Activated CD4-positive, alpha-beta T cell treated with anti-CD3 and anti-CD28 coated beads, Interleukin-2, amount 50 U/mL, for 48 hours (primary cell): Measurements from ENCODE around the gene LRRC7.

Source experiments
- DNase-seq, 2 experiments: peaks; one replicate each; pipeline ENCODE4 v3.0.0-alpha.2; 2020

Gene LRRC7

GRCh38 chr1:69567652-69568420, at the start of gene LRRC7:
LRRC7 (plus strand) TSS chr1:69567922; CDS start chr1:69568640, 718 bp downstream.
- peak; percentile 4 to 15 for DNase-seq

- DNase-seq = no peak
These were observed 48.7 kb upstream of the LRRC7 start for GRCh38 chr1:69519006-69519405.

- DNase-seq = no peak
These were observed 47.4 kb upstream of the LRRC7 start for GRCh38 chr1:69520326-69520725.

GRCh38 chr1:69523032-69523431, 44.7 kb upstream of the LRRC7 start:
- no peak for DNase-seq

GRCh38 chr1:69523461-69523860, 44.3 kb upstream of the LRRC7 start:
- no peak for DNase-seq

- DNase-seq = no peak
These were observed 43.7 kb upstream of the LRRC7 start for GRCh38 chr1:69524015-69524414.

- DNase-seq = no peak
These were observed 40.4 kb upstream of the LRRC7 start for GRCh38 chr1:69527273-69527672.

- no peak for DNase-seq
These were observed 39.3 kb upstream of the LRRC7 start for GRCh38 chr1:69528376-69528775.

GRCh38 chr1:69533343-69533742, 34.4 kb upstream of the LRRC7 start:
- no peak for DNase-seq

- DNase-seq = no peak
These were observed 32.9 kb upstream of the LRRC7 start for GRCh38 chr1:69534829-69535228.

GRCh38 chr1:69535490-69535889, 32.2 kb upstream of the LRRC7 start:
- DNase-seq = no peak

GRCh38 chr1:69540052-69540451, 27.7 kb upstream of the LRRC7 start:
- no peak for DNase-seq

GRCh38 chr1:69551476-69552324, 16.0 kb upstream of the LRRC7 start:
- no peak for DNase-seq

GRCh38 chr1:69553726-69554125, 14.0 kb upstream of the LRRC7 start:
- DNase-seq = no peak

GRCh38 chr1:69568421-69569174, 876 bp downstream of the LRRC7 start:
- no peak for DNase-seq

GRCh38 chr1:69569175-69569541, 1.4 kb downstream of the LRRC7 start:
- DNase-seq = no peak

GRCh38 chr1:69569576-69570328, 2.0 kb downstream of the LRRC7 start:
- no peak for DNase-seq

GRCh38 chr1:69570356-69570755, 2.6 kb downstream of the LRRC7 start:
- DNase-seq = no peak

- DNase-seq = no peak
These were observed 5.2 kb downstream of the LRRC7 start for GRCh38 chr1:69572921-69573320.

- DNase-seq = no peak
These were observed 6.2 kb downstream of the LRRC7 start for GRCh38 chr1:69573911-69574310.

- no peak for DNase-seq
These were observed 17.9 kb downstream of the LRRC7 start for GRCh38 chr1:69585666-69586065.

- no peak for DNase-seq
These were observed 19.7 kb downstream of the LRRC7 start for GRCh38 chr1:69587391-69587790.

- DNase-seq = no peak
These were observed 22.1 kb downstream of the LRRC7 start for GRCh38 chr1:69589799-69590198.
